ENCODE data around the gene PTPN22.

- no peak for TF ChIP-seq CTCF (conservative IDR thresholded peaks at IDR 0.05)
- no peak for TF ChIP-seq ZFX (IDR thresholded peaks at IDR 0.05)
These were observed 42.6 kb upstream of the PTPN22 start for GRCh38 chr1:113913887-113914664.
